NCI-H2196 treated with DMSO at 0.1 percent for 48 hours (cell line): Measurements from ENCODE around the gene FADD.
"Not testable (repeated sequence)": the region's sequence is repeated elsewhere in the genome, so short reads cannot be mapped to it uniquely, and the experiment has no call there.

Experiments used
- DNase-seq: peaks from one replicate; lab custom pipeline; 2025; ENCODE audit not compliant: unreplicated experiment; lab: John Stamatoyannopoulos, UW

Gene FADD

GRCh38 chr11:70180906-70181305 lies 22.2 kb upstream of the FADD start:
- DNase-seq, result no peak

GRCh38 chr11:70182266-70182665 lies 20.8 kb upstream of the FADD start:
- DNase-seq, result no peak

GRCh38 chr11:70183032-70183431 lies 20.1 kb upstream of the FADD start:
- no peak for DNase-seq

- no peak for DNase-seq
Measured at GRCh38 chr11:70183483-70184176, 19.5 kb upstream of the FADD start.

- DNase-seq, result no peak
Measured at GRCh38 chr11:70184396-70184795, 18.7 kb upstream of the FADD start.

- no peak for DNase-seq
Measured at GRCh38 chr11:70185348-70186055, 17.6 kb upstream of the FADD start.

GRCh38 chr11:70186420-70186819 lies 16.7 kb upstream of the FADD start:
- DNase-seq, result no peak

GRCh38 chr11:70186936-70187335 lies 16.2 kb upstream of the FADD start:
- no peak for DNase-seq

- no peak for DNase-seq
Measured at GRCh38 chr11:70187771-70188170, 15.3 kb upstream of the FADD start.

- DNase-seq, result no peak
Measured at GRCh38 chr11:70189622-70190021, 13.5 kb upstream of the FADD start.

GRCh38 chr11:70191495-70192140 lies 11.5 kb upstream of the FADD start:
- peak; percentile 38 for DNase-seq

GRCh38 chr11:70192666-70193410 lies 10.3 kb upstream of the FADD start:
- no peak for DNase-seq

- no peak for DNase-seq
Measured at GRCh38 chr11:70193411-70194292, 9.4 kb upstream of the FADD start.

- no peak for DNase-seq
Measured at GRCh38 chr11:70194792-70195791, 8.0 kb upstream of the FADD start.

- DNase-seq, result no peak
Measured at GRCh38 chr11:70200212-70200844, 2.8 kb upstream of the FADD start.

- DNase-seq, result not testable (repeated sequence)
Measured at GRCh38 chr11:70201047-70201446, 2.0 kb upstream of the FADD start.

GRCh38 chr11:70201882-70202861 lies 924 bp upstream of the FADD start:
- no peak for DNase-seq
